ENCODE results near the gene PXT1. TPM values are rescaled to one million over a fixed set of nuclear protein-coding genes. Genes with fewer than 3 reads are reported as not detected.

Gene PXT1
- polyA plus RNA-seq, 1 donor from 2014 or later, result 0.24 TPM

- Histone ChIP-seq H4K20me1 (ENCODE audit: insufficient read depth) (no peaks in the 10 kb centered on the region), H3K9me2 (ENCODE audit: insufficient read depth, low read length) (no peaks in the 10 kb centered on the region), H3K27me3 (ENCODE audit: insufficient read depth, low read depth, low read length) (no peaks in the 10 kb centered on the region), H3K27ac (ENCODE audit: low read length) (no peak overlapping the region), H3F3A (ENCODE audit: insufficient read depth, low read length, poor library complexity, severe bottlenecking) (no peaks in the 10 kb centered on the region), H3K9me3 (ENCODE audit: low read length) (no peaks in the 10 kb centered on the region), H3K79me2 (replicated peaks; ENCODE audit: insufficient read depth, low read length) (no peaks in the 10 kb centered on the region), H2AFZ (ENCODE audit: low read depth, low read length) (no peak overlapping the region), H3K36me3 (ENCODE audit: insufficient read depth, low read length) (no peaks in the 10 kb centered on the region), H3K4me2 (ENCODE audit: low read length) (no peak overlapping the region), H3K9ac (ENCODE audit: low read length) (no peak overlapping the region), H3K4me3 (ENCODE audit: low read length) (no peak overlapping the region)
- TF ChIP-seq EP300 (conservative IDR thresholded peaks at IDR 0.05; ENCODE audit: poor library complexity, severe bottlenecking) (no peak), SMC3 (conservative IDR thresholded peaks at IDR 0.05; ENCODE audit: poor library complexity) (no peak), POLR2AphosphoS5 (IDR thresholded peaks at IDR 0.05) (no peak), MXI1 (conservative IDR thresholded peaks at IDR 0.05; ENCODE audit: poor library complexity, severe bottlenecking) (no peak), RAD21 (conservative IDR thresholded peaks at IDR 0.05) (no peak), CTCF (IDR thresholded peaks at IDR 0.05; ENCODE audit: poor library complexity, severe bottlenecking) (no peak), EZH2 (IDR thresholded peaks at IDR 0.05; ENCODE audit: borderline replicate concordance, insufficient read depth, low read length, poor library complexity, severe bottlenecking) (no peak), TAF1 (IDR thresholded peaks at IDR 0.05; ENCODE audit: low read depth) (no peak)
- TF ChIP-seq, protein P1, sequence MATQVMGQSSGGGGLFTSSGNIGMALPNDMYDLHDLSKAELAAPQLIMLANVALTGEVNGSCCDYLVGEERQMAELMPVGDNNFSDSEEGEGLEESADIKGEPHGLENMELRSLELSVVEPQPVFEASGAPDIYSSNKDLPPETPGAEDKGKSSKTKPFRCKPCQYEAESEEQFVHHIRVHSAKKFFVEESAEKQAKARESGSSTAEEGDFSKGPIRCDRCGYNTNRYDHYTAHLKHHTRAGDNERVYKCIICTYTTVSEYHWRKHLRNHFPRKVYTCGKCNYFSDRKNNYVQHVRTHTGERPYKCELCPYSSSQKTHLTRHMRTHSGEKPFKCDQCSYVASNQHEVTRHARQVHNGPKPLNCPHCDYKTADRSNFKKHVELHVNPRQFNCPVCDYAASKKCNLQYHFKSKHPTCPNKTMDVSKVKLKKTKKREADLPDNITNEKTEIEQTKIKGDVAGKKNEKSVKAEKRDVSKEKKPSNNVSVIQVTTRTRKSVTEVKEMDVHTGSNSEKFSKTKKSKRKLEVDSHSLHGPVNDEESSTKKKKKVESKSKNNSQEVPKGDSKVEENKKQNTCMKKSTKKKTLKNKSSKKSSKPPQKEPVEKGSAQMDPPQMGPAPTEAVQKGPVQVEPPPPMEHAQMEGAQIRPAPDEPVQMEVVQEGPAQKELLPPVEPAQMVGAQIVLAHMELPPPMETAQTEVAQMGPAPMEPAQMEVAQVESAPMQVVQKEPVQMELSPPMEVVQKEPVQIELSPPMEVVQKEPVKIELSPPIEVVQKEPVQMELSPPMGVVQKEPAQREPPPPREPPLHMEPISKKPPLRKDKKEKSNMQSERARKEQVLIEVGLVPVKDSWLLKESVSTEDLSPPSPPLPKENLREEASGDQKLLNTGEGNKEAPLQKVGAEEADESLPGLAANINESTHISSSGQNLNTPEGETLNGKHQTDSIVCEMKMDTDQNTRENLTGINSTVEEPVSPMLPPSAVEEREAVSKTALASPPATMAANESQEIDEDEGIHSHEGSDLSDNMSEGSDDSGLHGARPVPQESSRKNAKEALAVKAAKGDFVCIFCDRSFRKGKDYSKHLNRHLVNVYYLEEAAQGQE (IDR thresholded peaks at IDR 0.05; ENCODE audit: borderline replicate concordance), result no peak
Measured at GRCh38 chr6:36362551-36363370, 79.9 kb downstream of the PXT1 start.

GRCh38 chr6:36361071-36361470, 81.6 kb downstream of the PXT1 start:
- no peaks in the 10 kb centered on the region for H3K79me2 ChIP-seq (replicated peaks; ENCODE audit: insufficient read depth, low read length)
- no peaks in the 10 kb centered on the region for H3K36me3 ChIP-seq (ENCODE audit: insufficient read depth, low read length)
- no peak overlapping the region for H3K9ac ChIP-seq (ENCODE audit: low read length)
- H4K20me1 ChIP-seq (ENCODE audit: insufficient read depth), result no peaks in the 10 kb centered on the region
- no peak overlapping the region for H3K4me3 ChIP-seq (ENCODE audit: low read length)
- H3K4me2 ChIP-seq (ENCODE audit: low read length), result no peak overlapping the region
- no peak for TF ChIP-seq EP300 (conservative IDR thresholded peaks at IDR 0.05; ENCODE audit: poor library complexity, severe bottlenecking)
- TF ChIP-seq POLR2AphosphoS5 (IDR thresholded peaks at IDR 0.05), result no peak
- no peak for TF ChIP-seq CTCF (IDR thresholded peaks at IDR 0.05; ENCODE audit: poor library complexity, severe bottlenecking)
- TF ChIP-seq SMC3 (conservative IDR thresholded peaks at IDR 0.05; ENCODE audit: poor library complexity), result no peak
- H3K27me3 ChIP-seq (ENCODE audit: insufficient read depth, low read depth, low read length), result no peaks in the 10 kb centered on the region
- H3F3A ChIP-seq (ENCODE audit: insufficient read depth, low read length, poor library complexity, severe bottlenecking), result no peaks in the 10 kb centered on the region
- H3K9me3 ChIP-seq (ENCODE audit: low read length), result no peaks in the 10 kb centered on the region
- H3K9me2 ChIP-seq (ENCODE audit: insufficient read depth, low read length), result no peaks in the 10 kb centered on the region
- H3K27ac ChIP-seq (ENCODE audit: low read length), result no peak overlapping the region
- no peak overlapping the region for H2AFZ ChIP-seq (ENCODE audit: low read depth, low read length)
